Esophagus muscularis mucosa (tissue), 3 donors: Measurements from ENCODE around the gene BDKRB2.

Experiments
- POLR2AphosphoS5 ChIP-seq, 2 donors: sonication (generic); formaldehyde crosslinking; IDR thresholded peaks; one replicate each; pipeline ENCODE4 v1.6.1; 2017; ENCODE audit warnings: antibody characterized with exemption in 2 of 2
- TF ChIP-seq, protein P1 (sequence below), 3 experiments: fragments of 200-600 bp in 2 of 3; fragments of 450-650 bp in 1 of 3; sonication (generic) in 2 of 3; IDR thresholded peaks; one replicate each; pipeline ENCODE4 v1.5.1; 2017 to 2019; ENCODE audit warnings: antibody characterized with exemption in 3 of 3, mild to moderate bottlenecking in 2 of 3, moderate library complexity in 1 of 3

- TF ChIP-seq POLR2AphosphoS5 (IDR thresholded peaks at IDR 0.05), result no peak
- TF ChIP-seq, protein P1, sequence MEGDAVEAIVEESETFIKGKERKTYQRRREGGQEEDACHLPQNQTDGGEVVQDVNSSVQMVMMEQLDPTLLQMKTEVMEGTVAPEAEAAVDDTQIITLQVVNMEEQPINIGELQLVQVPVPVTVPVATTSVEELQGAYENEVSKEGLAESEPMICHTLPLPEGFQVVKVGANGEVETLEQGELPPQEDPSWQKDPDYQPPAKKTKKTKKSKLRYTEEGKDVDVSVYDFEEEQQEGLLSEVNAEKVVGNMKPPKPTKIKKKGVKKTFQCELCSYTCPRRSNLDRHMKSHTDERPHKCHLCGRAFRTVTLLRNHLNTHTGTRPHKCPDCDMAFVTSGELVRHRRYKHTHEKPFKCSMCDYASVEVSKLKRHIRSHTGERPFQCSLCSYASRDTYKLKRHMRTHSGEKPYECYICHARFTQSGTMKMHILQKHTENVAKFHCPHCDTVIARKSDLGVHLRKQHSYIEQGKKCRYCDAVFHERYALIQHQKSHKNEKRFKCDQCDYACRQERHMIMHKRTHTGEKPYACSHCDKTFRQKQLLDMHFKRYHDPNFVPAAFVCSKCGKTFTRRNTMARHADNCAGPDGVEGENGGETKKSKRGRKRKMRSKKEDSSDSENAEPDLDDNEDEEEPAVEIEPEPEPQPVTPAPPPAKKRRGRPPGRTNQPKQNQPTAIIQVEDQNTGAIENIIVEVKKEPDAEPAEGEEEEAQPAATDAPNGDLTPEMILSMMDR (IDR thresholded peaks at IDR 0.05), result no peak
Observed at GRCh38 chr14:96287856-96288255, 83.2 kb downstream of the BDKRB2 start.
